HepG2 (cell line): ENCODE data around the gene PEA15. TPM values are rescaled to one million over a fixed set of nuclear protein-coding genes. Genes with fewer than 3 reads are reported as not detected.

Source experiments
- ADNP ChIP-seq: sonication (generic); formaldehyde crosslinking; IDR thresholded peaks from 2 replicates; pipeline ENCODE4 v1.4.0; 2020; ENCODE audit warnings: missing genetic modification reagents
- AKAP8 ChIP-seq: sonication (generic); formaldehyde crosslinking; IDR thresholded peaks from 2 replicates; pipeline ENCODE4 v1.5.1; 2020; ENCODE audit warnings: mild to moderate bottlenecking, missing genetic modification reagents
- BATF2 ChIP-seq: sonication (generic); formaldehyde crosslinking; IDR thresholded peaks from 2 replicates; pipeline ENCODE4 v1.8.0; 2022; ENCODE audit warnings: mild to moderate bottlenecking, missing genetic modification reagents, moderate library complexity
- CEBPG ChIP-seq: IDR thresholded peaks from 2 replicates; pipeline ENCODE4 v1.6.1; 2016
- GFI1 ChIP-seq: sonication (generic); formaldehyde crosslinking; IDR thresholded peaks from 2 replicates; pipeline ENCODE4 v1.5.0; 2020; ENCODE audit warnings: missing genetic modification reagents, mild to moderate bottlenecking, borderline replicate concordance
- GRHL1 ChIP-seq: sonication (generic); formaldehyde crosslinking; conservative IDR thresholded peaks from 2 replicates; pipeline ENCODE4 v1.8.0; 2022; ENCODE audit warnings: missing genetic modification reagents
- IRF9 ChIP-seq: sonication (generic); formaldehyde crosslinking; IDR thresholded peaks from 2 replicates; pipeline ENCODE4 v1.8.0; 2022; ENCODE audit warnings: missing genetic modification reagents, mild to moderate bottlenecking, borderline replicate concordance
- KAT8 ChIP-seq: IDR thresholded peaks from 2 replicates; pipeline ENCODE4 v1.6.1; 2016; ENCODE audit warnings: missing genetic modification reagents, missing compliant biosample characterization
- KDM5A ChIP-seq: fragments of 200-600 bp; sonication (generic); IDR thresholded peaks from 2 replicates; pipeline ENCODE4 v1.7.0; 2018; ENCODE audit warnings: antibody characterized with exemption, mild to moderate bottlenecking, low read length, borderline replicate concordance
- MEF2D ChIP-seq: sonication (generic); formaldehyde crosslinking; IDR thresholded peaks from 2 replicates; pipeline ENCODE4 v1.5.1; 2020; ENCODE audit warnings: mild to moderate bottlenecking, missing genetic modification reagents
- MEIS2 ChIP-seq: sonication (generic); formaldehyde crosslinking; IDR thresholded peaks from 2 replicates; pipeline ENCODE4 v1.9.0; 2021; ENCODE audit warnings: mild to moderate bottlenecking, missing genetic modification reagents
- NR2C2 ChIP-seq: sonication (generic); formaldehyde crosslinking; IDR thresholded peaks from 2 replicates; pipeline ENCODE4 v1.4.0; 2020; ENCODE audit warnings: missing genetic modification reagents, mild to moderate bottlenecking, moderate library complexity, borderline replicate concordance
- REPIN1 ChIP-seq: sonication (generic); formaldehyde crosslinking; IDR thresholded peaks from 2 replicates; pipeline ENCODE4 v1.8.0; 2022; ENCODE audit warnings: missing genetic modification reagents, low read depth, mild to moderate bottlenecking, borderline replicate concordance
- RFX5 ChIP-seq: IDR thresholded peaks from 2 replicates; pipeline ENCODE4 v1.6.1; 2011; ENCODE audit warnings: low read depth, low read length, improper control_type of control experiment
- TFDP2 ChIP-seq: sonication (generic); formaldehyde crosslinking; IDR thresholded peaks from 2 replicates; pipeline ENCODE4 v1.4.0; 2020; ENCODE audit warnings: missing genetic modification reagents
- ZBTB38 ChIP-seq: sonication (generic); formaldehyde crosslinking; IDR thresholded peaks from 2 replicates; pipeline ENCODE4 v1.5.1; 2020; ENCODE audit warnings: mild to moderate bottlenecking, missing genetic modification reagents
- ZNF256 ChIP-seq: sonication (generic); formaldehyde crosslinking; conservative IDR thresholded peaks from 2 replicates; pipeline ENCODE4 v1.4.0; 2020; ENCODE audit warnings: missing genetic modification reagents
- ZNF354B ChIP-seq: sonication (generic); formaldehyde crosslinking; IDR thresholded peaks from 2 replicates; pipeline ENCODE4 v1.8.0; 2022; ENCODE audit warnings: mild to moderate bottlenecking, missing genetic modification reagents
- ZNF431 ChIP-seq: sonication (generic); formaldehyde crosslinking; IDR thresholded peaks from 2 replicates; pipeline ENCODE4 v1.9.0; 2022; ENCODE audit warnings: missing genetic modification reagents, low read depth, mild to moderate bottlenecking, borderline replicate concordance
- ZNF558 ChIP-seq: sonication (generic); formaldehyde crosslinking; IDR thresholded peaks from 2 replicates; pipeline ENCODE4 v1.9.0; 2022; ENCODE audit warnings: mild to moderate bottlenecking, missing genetic modification reagents, borderline replicate concordance
- ZNF709 ChIP-seq: sonication (generic); formaldehyde crosslinking; IDR thresholded peaks from 2 replicates; pipeline ENCODE4 v1.5.0; 2020; ENCODE audit warnings: mild to moderate bottlenecking, missing genetic modification reagents
- ZNF761 ChIP-seq: sonication (generic); formaldehyde crosslinking; conservative IDR thresholded peaks from 2 replicates; pipeline ENCODE4 v1.4.0; 2020; ENCODE audit warnings: mild to moderate bottlenecking, missing genetic modification reagents
- ZNF766 ChIP-seq: sonication (generic); formaldehyde crosslinking; IDR thresholded peaks from 2 replicates; pipeline ENCODE4 v1.5.0; 2020; ENCODE audit warnings: missing genetic modification reagents, borderline replicate concordance
- ZNF83 ChIP-seq: sonication (generic); formaldehyde crosslinking; IDR thresholded peaks from 2 replicates; pipeline ENCODE4 v1.4.0; 2020; ENCODE audit warnings: missing genetic modification reagents, mild to moderate bottlenecking, borderline replicate concordance
- ZNF850 ChIP-seq: sonication (generic); formaldehyde crosslinking; conservative IDR thresholded peaks from 2 replicates; pipeline ENCODE4 v1.9.0; 2021; ENCODE audit warnings: mild to moderate bottlenecking, missing genetic modification reagents
- polyA plus RNA-seq, 8 experiments: library from polyadenylated mRNA; depleted of rRNA in 3 of 8; stranded (reverse) in 7 of 8; unstranded in 1 of 8; fragments of >200 nt; fragmentation: Illumina TruSeq in 4 of 8; extraction: Trizol in 4 of 8; gene quantifications; 2 replicates each; pipeline versions ENCODE4 v1.2.1 to v1.2.3, GENCODE V29; 2011 to 2016; ENCODE audit warnings: low read depth in 4 of 8, missing spikeins in 1 of 8, mixed read lengths in 1 of 8; ENCODE audit not compliant: insufficient read depth in 1 of 8
- total RNA-seq, 5 experiments: library from RNA; depleted of rRNA; stranded (reverse); fragments of >200 nt; fragmentation: Illumina TruSeq; extraction: Trizol; gene quantifications; 2 replicates each; pipeline ENCODE4 v1.2.3, GENCODE V29; 2016; ENCODE audit warnings: low read depth in 1 of 5

Gene PEA15
- total and polyA plus RNA-seq, 2 of the 13 experiments (the other 11 are each of a cell fraction or from before 2014, with no cell fraction given) = 12.1 to 35.2 TPM

DNA sequence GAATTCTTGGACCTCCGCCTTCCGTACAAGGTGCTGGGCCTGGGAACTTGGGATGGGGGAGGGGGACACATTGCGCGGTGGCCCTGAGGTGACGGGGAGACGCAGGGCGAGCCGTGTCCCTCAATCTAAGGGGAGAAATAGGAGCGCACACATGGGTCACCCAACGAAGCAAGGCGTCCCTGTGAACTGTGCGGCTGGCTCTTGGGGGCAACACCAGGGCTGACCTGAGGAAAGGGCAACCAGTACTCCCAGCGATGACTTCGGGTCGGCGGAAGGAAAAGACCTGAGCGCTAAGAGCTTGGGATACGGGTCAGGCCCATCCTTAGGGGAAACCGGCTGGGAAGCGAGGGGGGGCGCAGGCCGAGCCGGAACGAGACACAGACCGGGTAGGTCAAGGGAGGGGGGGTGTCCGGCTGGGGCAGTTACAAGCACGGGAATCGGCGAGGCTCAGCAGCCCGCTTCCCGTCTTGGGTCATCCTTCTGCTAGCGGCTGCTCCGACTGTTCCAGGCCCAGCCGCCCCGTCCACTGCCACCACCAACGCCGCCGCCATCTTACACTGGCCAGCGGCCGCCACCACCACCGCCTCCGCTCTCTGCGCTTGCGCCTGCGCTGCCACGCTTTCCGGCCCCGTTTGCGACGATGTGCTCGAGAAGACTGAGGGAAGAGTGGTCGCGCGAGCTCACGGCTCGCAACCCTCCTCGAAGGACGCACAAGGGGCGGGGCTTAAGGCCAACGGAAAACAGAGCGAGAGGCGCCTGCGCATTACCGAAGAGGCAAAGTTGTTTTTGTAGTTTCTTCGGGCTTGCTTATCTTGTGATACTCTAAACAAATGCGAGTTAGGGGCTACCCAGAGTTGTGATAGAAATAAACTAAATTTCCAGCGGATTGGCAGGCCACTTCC lies 57.0 kb downstream of the PEA15 start, which contains the start of gene DCAF8 (continued):
- TF ChIP-seq GRHL1 (CRISPR knock-in tag) = no peak
- TF ChIP-seq IRF9 (CRISPR knock-in tag) = peak; percentile 87; the same call in 1 of the 2 replicates
- peak; percentile 80 for TF ChIP-seq ZBTB38 (CRISPR knock-in tag)
- no peak for TF ChIP-seq RFX5
- TF ChIP-seq TFDP2 (CRISPR knock-in tag) = peak; percentile 67
- TF ChIP-seq AKAP8 (CRISPR knock-in tag) = no peak
- no peak for TF ChIP-seq ZNF354B
- TF ChIP-seq ZNF558 (CRISPR knock-in tag) = no peak; the same call in 1 of the 2 replicates
- TF ChIP-seq ZNF83 (CRISPR knock-in tag) = no peak
- TF ChIP-seq NR2C2 (CRISPR knock-in tag) = peak; percentile 69
- peak; percentile 74; the same call in 1 of the 2 replicates for TF ChIP-seq GFI1
- TF ChIP-seq MEIS2 (CRISPR knock-in tag) = no peak
- no peak for TF ChIP-seq CEBPG
- TF ChIP-seq ADNP (CRISPR knock-in tag) = no peak
- TF ChIP-seq BATF2 (CRISPR knock-in tag) = peak; percentile 72; the same call in 1 of the 2 replicates
- peak; percentile 32 for TF ChIP-seq KDM5A
- peak; percentile 92 for TF ChIP-seq ZNF709 (CRISPR knock-in tag)
- TF ChIP-seq ZNF761 (CRISPR knock-in tag) = peak; percentile 88; the same call in 1 of the 2 replicates
- TF ChIP-seq REPIN1 (CRISPR knock-in tag) = peak; percentile 82; the same call in 1 of the 2 replicates
- TF ChIP-seq ZNF431 (CRISPR knock-in tag) = no peak
- peak; percentile 91 for TF ChIP-seq KAT8 (CRISPR knock-in tag)
- no peak for TF ChIP-seq MEF2D
- no peak for TF ChIP-seq ZNF766
- no peak for TF ChIP-seq ZNF850 (CRISPR knock-in tag)
- TF ChIP-seq ZNF256 (CRISPR knock-in tag) = peak; percentile 59; the same call in 1 of the 2 replicates
